Adrenal gland (tissue), 5 donors: Measurements from ENCODE around the gene AK6.

Experiments used
- POLR2A ChIP-seq, 2 donors: fragments of 450-650 bp; IDR thresholded peaks; one replicate each; pipeline ENCODE4 v1.6.1; 2017; ENCODE audit warnings: antibody characterized with exemption in 2 of 2, mild to moderate bottlenecking in 2 of 2, moderate library complexity in 1 of 2
- TF ChIP-seq, protein P1 (sequence below), 6 experiments: fragments of 450-650 bp in 4 of 6; fragments of 200-600 bp in 2 of 6; sonication (generic) in 1 of 6; IDR thresholded peaks; 1 replicate in 5 of 6; 2 replicates in 1 of 6; pipeline versions ENCODE4 v1.5.1 to v1.8.0; 2016 to 2021; ENCODE audit warnings: antibody characterized with exemption in 6 of 6, mild to moderate bottlenecking in 2 of 6, moderate library complexity in 1 of 6
- donor health status: DM: no; HTN: no; CAD: no.

DNA sequence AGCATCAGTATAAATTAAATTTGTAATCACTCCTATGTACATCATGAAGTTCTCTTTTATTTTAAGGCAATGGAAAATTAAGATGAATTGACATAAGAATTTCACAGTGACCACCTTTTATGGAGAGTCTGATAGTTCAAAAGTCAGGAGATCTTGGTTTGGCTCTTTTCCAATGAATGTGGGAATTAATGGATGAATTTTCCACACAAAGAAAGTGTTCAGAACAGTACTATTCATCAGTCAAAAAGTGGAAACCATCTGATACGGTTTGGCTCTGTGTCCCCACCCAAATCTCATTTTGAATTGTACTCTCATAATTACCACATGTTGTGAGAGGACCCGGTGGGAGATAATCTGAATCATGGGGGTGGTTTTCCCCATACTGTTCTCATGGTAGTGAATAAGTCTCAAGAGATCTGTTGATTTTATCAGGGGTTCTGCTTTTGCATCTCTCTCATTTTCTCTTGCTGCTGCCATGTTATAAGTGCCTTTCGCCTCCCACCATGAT lies 61.2 kb downstream of the AK6 start:
- TF ChIP-seq, protein P1, sequence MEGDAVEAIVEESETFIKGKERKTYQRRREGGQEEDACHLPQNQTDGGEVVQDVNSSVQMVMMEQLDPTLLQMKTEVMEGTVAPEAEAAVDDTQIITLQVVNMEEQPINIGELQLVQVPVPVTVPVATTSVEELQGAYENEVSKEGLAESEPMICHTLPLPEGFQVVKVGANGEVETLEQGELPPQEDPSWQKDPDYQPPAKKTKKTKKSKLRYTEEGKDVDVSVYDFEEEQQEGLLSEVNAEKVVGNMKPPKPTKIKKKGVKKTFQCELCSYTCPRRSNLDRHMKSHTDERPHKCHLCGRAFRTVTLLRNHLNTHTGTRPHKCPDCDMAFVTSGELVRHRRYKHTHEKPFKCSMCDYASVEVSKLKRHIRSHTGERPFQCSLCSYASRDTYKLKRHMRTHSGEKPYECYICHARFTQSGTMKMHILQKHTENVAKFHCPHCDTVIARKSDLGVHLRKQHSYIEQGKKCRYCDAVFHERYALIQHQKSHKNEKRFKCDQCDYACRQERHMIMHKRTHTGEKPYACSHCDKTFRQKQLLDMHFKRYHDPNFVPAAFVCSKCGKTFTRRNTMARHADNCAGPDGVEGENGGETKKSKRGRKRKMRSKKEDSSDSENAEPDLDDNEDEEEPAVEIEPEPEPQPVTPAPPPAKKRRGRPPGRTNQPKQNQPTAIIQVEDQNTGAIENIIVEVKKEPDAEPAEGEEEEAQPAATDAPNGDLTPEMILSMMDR (IDR thresholded peaks at IDR 0.05): no peak
- no peak for TF ChIP-seq POLR2A (IDR thresholded peaks at IDR 0.05)
